Stimulated activated naive CD8-positive, alpha-beta T cell treated with anti-CD3 and anti-CD28 coated beads, Interleukin-15, Interleukin-2, amounts not matched to agents 100 U/mL and 50 U/mL, for 24 hours (primary cell): ENCODE measurements around the gene TXN2.
A peak's percentile ranks its signal among the peaks of the same experiment; 100 is the strongest.
"Not testable (repeated sequence)": the region's sequence is repeated elsewhere in the genome, so short reads cannot be mapped to it uniquely, and the experiment has no call there.

Source experiments
- ATAC-seq: fragments of 150-1000 bp; cut with Tn5 transposase; one replicate; pipeline ENCODE4 v1.10.0; 2021
- DNase-seq: peaks from one replicate; pipeline ENCODE4 v3.0.0; 2021

Gene TXN2

GRCh38 chr22:36455571-36456463 lies 25.6 kb downstream of the TXN2 start:
- DNase-seq (no peak), ATAC-seq (no peak)

DNA sequence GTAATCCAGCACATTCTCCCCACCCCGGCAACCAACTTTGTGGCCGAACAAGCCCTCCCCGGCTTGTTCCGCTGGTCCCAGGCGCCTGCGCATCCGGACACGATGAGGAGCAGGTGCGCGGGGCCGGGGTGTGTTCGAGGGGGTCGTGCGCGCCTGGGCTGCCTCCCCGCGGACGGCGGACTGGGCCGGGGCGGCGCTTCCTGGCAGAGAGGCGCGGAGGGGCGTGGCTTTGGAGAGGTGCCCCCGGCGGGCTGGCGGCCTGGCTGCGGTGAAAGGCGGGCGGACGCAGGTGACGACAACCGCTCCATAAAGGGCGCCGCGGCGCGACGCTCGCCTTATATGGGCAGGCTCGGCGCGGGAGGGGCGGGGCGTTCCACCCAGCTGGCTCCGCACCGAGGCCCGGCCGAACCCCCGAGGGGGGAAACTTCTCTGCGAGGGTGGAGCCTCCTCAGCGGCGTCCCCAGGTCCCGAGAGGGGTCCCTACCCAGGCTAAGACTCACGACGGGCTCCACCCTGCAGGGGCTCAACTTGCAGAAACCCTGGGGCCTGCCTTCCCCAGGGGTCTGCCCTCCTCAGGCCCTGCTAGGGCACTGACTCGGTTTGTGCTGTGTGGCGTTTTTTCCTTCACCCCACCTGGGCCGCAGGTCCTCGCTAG lies 26.4 kb downstream of the TXN2 start:
- DNase-seq (peak; percentile 99), ATAC-seq (peak; percentile 84)

- DNase-seq (no peak), ATAC-seq (no peak)
Observed at GRCh38 chr22:36453855-36454378, 27.5 kb downstream of the TXN2 start.

DNA sequence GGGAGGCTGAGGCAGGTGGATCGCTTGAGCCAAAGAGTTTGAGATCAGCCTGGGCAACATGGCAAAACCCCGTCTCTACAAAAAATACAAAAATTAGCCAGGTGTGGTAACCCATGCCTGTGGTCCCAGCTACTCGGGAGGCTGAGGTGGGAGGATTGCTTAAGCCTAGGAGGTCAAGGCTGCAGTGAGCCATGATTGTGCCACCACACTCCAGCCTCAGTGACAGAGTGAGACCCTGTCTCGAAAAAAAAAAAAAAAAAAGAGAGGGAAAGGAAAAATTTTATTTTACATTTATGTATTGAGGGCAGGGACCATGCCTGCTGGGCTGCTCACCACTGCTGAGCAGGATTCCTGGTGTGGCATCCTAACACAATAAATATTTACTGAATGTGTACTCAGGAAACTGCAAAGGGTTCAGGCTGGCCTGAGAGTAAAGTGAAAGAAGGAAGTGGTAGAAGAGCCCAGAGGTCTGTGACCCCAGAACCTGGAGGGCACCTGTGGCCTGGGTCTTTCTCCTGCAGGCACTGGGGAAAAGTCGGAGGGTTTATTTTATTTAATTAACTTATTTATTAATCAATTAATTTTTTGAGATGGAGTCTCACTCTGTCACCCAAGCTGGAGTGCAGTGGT lies 28.3 kb downstream of the TXN2 start:
- not testable (repeated sequence) for ATAC-seq, DNase-seq

DNA sequence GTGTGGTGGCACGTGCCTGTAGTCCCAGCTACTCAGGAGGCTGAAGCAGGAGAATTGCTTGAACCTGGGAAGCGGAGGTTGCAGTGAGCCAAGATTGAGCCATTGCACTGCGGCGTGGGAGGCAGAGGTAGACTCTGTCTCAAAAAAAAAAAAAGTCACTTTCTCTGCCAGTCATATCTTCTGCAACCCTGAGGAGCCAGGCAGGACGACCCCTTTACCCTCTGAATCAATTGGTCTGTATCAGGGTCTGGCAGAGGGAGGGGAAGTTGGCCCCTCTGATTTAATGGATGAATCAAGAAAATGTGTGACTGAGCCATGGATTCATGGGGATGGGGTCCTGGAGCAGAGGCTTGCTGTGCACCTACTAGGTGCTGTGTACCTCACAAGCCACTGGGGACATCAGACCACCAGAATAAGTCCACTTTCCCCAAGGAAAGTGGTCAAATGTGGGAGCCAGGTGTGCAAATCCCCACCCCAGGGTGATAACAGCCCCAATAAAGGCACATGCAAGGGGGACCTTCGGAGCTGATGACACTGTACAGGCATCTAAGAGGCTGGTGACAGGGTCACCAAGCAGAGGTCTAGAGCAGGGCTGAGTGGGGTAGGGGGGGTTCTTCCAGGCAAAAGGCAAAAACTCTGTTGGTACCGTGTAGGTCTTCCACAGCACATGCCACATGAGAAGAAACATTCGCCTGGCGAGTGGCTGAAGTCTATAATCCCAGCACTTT lies 29.0 kb downstream of the TXN2 start:
- ATAC-seq (no peak), DNase-seq (peak; percentile 43)

DNA sequence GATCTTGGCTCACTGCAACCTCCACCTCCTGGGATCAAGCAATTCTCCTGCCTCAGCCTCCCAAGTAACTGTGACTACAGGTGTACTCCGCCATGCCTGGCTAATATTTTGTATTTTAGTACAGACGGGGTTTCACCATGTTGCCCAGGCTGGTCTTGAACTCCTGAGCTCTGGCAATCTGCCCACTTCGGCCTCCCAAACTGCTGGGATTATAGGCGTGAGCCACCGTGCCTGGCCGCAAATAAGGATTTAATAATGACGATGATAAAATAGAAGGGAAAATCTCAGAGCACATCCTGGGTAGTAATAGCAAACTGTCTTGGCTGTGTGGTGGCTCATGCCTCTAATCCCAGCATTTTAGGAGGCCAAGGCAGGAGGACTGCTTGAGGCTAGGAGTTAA lies 30.5 kb downstream of the TXN2 start:
- ATAC-seq, DNase-seq: not testable (repeated sequence)

DNA sequence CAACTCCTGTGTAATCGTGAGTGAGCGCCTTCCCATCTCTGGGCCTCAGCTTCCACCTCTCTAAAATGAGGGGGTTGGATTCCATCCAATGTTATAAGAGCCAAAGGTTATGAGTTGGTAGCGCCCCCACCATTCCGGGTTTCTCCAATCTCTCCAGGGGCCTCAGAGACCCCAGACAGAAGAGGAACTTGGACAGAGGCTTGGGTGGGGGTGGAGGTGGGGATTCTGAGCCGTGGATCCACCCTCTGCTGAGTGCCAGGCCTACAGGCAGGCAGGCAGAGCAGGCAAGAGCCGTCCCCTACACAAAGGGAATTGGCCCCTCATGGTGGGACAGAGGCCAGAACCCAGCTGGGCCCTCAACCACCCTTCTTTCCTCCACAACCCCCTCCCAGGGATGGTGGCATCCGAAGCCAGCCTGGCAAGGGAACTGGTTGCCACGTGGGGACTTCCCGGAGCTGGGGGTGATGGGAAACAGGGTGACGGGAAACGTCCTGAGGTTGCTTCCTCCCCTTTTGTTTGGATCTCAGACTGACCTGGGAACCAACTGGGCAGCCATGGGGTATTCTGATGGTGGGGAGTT lies 31.8 kb downstream of the TXN2 start:
- no peak for DNase-seq

DNA sequence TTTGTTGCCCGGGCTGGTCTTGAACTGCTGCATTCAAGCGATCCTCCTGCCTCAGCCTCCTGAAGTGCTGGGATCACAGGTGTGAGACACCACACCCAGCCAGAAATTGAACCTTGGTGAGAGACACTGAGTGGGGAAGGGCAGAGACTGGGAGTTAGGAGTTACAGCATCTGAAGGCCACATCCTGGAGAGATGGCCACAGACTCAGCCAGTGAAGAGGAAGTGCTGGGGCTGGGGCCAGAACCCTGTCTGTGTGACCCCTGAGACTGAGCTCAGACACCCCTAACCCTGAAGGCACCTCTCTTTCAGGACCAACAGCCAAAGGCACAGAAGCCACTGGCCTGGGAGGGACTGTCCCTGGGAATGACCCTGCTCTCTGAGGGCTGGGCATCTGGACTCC lies 33.8 kb downstream of the TXN2 start:
- DNase-seq = no peak
- no peak for ATAC-seq

More for the DNA sequence above, 31.8 kb downstream of the TXN2 start:
- ATAC-seq = no peak

- DNase-seq = no peak
Observed at GRCh38 chr22:36445158-36445668, 36.2 kb downstream of the TXN2 start.

GRCh38 chr22:36443198-36443770 lies 38.2 kb downstream of the TXN2 start:
- ATAC-seq (no peak), DNase-seq (no peak)

More at GRCh38 chr22:36445158-36445668, 36.2 kb downstream of the TXN2 start:
- ATAC-seq = no peak

DNA sequence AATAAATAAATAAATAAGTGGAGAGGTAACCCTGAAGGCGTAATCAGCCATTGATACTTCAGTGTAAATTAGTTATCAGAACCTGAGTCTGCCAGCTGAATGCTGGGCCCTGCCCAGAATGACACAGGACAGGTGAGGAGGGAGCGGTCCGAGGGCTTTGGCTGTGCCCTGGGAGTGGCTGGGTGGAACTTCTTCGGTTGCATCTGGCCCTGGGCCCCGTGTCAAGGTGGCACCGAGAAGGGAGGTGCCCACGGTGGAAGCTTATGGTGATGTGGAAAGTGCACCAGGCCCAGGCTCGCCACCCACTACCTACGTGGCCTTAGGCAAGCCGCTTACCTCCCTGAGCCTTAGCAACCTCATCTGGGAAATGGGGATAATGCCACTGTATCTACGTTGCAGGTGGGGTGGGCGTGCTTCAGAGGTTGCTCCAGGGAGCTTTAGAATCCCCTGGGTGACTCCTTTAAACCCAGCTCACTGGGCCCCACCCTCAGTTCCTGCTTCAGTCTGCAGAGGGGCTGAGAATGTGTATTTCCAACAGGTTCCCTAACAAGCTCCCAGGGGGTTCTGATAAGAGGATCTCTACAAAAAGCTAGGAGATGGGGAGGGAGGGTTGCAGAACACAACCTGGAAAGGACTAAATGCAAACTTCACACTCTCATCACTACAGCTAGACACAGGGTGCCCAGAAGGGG lies 38.8 kb downstream of the TXN2 start:
- DNase-seq (no peak), ATAC-seq (no peak)

DNA sequence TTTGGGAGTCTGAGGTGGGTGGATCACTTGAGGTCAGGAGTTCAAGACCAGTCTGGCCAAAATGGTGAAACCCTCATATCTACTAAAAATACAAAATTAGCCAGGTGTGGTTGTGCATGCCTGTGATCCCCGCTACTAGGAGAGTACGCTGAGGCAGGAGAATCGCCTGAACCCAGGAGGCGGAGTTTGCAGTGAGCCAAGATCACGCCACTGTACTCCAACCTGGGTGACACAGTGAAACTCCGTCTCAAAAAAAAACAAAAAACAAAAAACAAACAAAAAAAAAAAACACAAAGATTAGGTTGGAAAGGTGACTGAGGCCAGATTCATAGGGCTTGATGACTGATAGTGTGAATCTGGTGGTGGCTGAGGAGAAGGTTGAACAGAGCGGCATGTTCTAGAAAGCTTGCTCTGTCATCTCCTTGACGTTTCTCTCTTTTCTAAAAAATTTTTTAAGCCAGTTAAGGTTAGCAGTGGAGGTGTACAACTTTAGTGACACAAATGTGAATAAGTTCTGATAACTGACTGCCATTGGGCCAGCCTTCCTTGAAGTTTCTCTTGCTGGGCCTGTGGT lies 40.9 kb downstream of the TXN2 start:
- no peak for DNase-seq
- ATAC-seq = no peak

- peak; percentile 69 for DNase-seq
- ATAC-seq = peak; percentile 58
Observed at GRCh38 chr22:36439481-36440271, 41.8 kb downstream of the TXN2 start.

GRCh38 chr22:36435516-36436415 lies 45.7 kb downstream of the TXN2 start:
- ATAC-seq (peak; percentile 84), DNase-seq (peak; percentile 71)

DNA sequence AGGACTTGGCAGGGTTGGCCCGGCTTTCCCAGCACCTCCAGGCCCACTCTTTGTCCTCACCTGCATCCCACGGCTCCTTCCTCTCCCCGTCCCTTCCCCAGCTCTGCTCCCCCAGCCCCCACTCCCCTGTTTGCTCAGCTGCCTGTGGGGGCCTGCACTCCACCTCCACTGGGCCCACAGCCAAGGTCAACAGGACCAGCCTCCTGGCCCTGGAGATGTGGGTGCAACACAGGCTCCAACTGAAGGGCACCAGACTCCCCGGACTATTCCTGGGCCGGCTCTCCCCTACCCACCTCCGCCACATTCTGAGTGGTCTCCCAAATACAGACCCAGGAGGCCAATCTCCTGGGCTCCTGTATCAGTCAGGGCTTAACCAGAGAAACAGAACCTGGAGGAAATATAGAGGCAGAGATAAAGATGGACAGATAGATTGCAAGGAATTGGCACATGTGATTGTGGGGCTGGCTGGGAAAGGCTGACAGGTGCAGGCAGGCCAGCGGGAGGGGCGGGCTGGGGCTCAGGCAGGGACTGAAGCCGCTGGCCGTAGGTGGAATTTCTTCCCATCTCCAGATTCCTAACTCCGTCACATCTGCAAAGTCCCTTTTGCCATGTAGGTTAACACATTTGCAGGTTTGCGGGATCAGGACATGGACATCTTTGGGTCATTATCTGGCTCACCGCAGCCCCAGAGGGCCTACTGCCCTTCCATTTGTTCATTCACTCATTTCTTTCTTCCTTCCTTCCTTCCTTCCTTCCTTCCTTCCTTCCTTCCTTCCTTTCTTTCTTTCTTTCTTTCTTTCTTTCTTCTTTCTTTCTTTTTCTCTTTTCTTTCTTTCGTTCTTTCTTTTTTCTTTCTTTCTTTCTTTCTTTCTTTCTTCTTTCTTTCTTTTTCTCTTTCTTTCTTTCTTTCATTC lies 47.9 kb downstream of the TXN2 start:
- no peak for ATAC-seq

GRCh38 chr22:36432592-36433317 lies 48.7 kb downstream of the TXN2 start:
- DNase-seq = no peak
- no peak for ATAC-seq

More for the DNA sequence above, 47.9 kb downstream of the TXN2 start:
- DNase-seq = no peak
